Kidney (tissue), 14 donors: ENCODE data around the gene ANOS1. TPM values are rescaled to one million over a fixed set of nuclear protein-coding genes. Genes with fewer than 3 reads are reported as not detected.
"Not testable (repeated sequence)": the region's sequence is repeated elsewhere in the genome, so short reads cannot be mapped to it uniquely, and the experiment has no call there.

ENCODE experiments used
- DNase-seq, 5 donors: peaks; one replicate each; pipeline ENCODE4 v3.0.0-alpha.2; 2013 to 2020
- FAIRE-seq: peaks from 2 replicates; lab custom pipeline; 2012; peaks lifted over from hg19 to GRCh38; lab: Jason Lieb, UNC
- H3K27ac ChIP-seq, 2 donors: one replicate each; pipeline ENCODE4 v1.7.0; 2013; ENCODE audit warnings: low read depth in 2 of 2, low read length in 2 of 2, inconsistent platforms in 1 of 2
- H3K27me3 ChIP-seq: one replicate; pipeline ENCODE4 v1.7.1; 2013; ENCODE audit warnings: low read length, inconsistent platforms; ENCODE audit not compliant: control insufficient read depth, insufficient read depth
- H3K36me3 ChIP-seq, 3 donors: one replicate each; pipeline versions ENCODE4 v1.7.0 to v1.7.1; 2013; ENCODE audit warnings: low read length in 3 of 3, control low read depth in 1 of 3, inconsistent platforms in 1 of 3; ENCODE audit not compliant: insufficient read depth in 3 of 3, control insufficient read depth in 2 of 3
- H3K4me1 ChIP-seq, 3 donors: one replicate each; pipeline versions ENCODE4 v1.7.0 to v1.7.1; 2013; ENCODE audit warnings: low read length in 3 of 3, inconsistent platforms in 1 of 3, low read depth in 1 of 3; ENCODE audit not compliant: control insufficient read depth in 2 of 3, insufficient read depth in 2 of 3
- H3K4me3 ChIP-seq, 3 donors: one replicate each; pipeline versions ENCODE4 v1.7.0 to v1.8.1; 2013; ENCODE audit warnings: low read length in 3 of 3, control low read depth in 1 of 3, inconsistent platforms in 1 of 3
- H3K9ac ChIP-seq, 3 donors: one replicate each; pipeline versions ENCODE4 v1.7.0 to v1.7.1; 2013; ENCODE audit warnings: low read length in 3 of 3, control low read depth in 1 of 3, inconsistent platforms in 1 of 3
- H3K9me3 ChIP-seq, 3 donors: one replicate each; pipeline versions ENCODE4 v1.7.0 to v1.7.1; 2013; ENCODE audit warnings: low read length in 3 of 3, control low read depth in 1 of 3, inconsistent platforms in 1 of 3; ENCODE audit not compliant: control insufficient read depth in 2 of 3, insufficient read depth in 1 of 3
- intact Hi-C: fragments of 100-400 bp; cut with DNase I; formaldehyde crosslinking; loops from one replicate; pipeline ENCODE4 v1.11.1; 2022
- polyA plus RNA-seq: library from polyadenylated mRNA; stranded (reverse); fragments of 350-450 nt; fragmentation: Illumina TruSeq; extraction: RNeasy Lipid Tissue Mini Kit (QIAGEN cat#74804); gene quantifications from one replicate; pipeline ENCODE4 v1.2.3, GENCODE V29; 2014; ENCODE audit warnings: low read depth, low replicate concordance; ENCODE audit not compliant: insufficient read depth
- total RNA-seq: library from RNA; stranded (reverse); fragmentation: NEBNext Ultra II Directional; extraction: Animal tissue kit (Norgen Biotek cat#: 25700); gene quantifications from one replicate; pipeline ENCODE4 v1.2.1, GENCODE V29; 2021
- TF ChIP-seq, protein P1 (sequence below): IDR thresholded peaks from 3 replicates; pipeline ENCODE4 v1.5.1; 2012; ENCODE audit warnings: mild to moderate bottlenecking, moderate library complexity, borderline replicate concordance; ENCODE audit not compliant: insufficient read depth; ENCODE audit errors: extremely low read depth
- donor health status: control.
- donor health status: control.
- donor health status: control.
- donor health status: control.
- donor health status: control.
- donor health status: DM: yes; HTN: yes; CAD: no.
- donor health status: Normal renal cell carcinoma (clear cell type).

The ANOS1 gene
- total and polyA plus RNA-seq, 2 donors from 2014 or later: 0.69 to 2.3 TPM

GRCh38 chrX:8546715-8547114 is 185.2 kb downstream of the ANOS1 start:
- Histone ChIP-seq H3K9ac (no peak overlapping the region), H3K27ac (no peak overlapping the region), H3K27me3 (no peaks in the 10 kb centered on the region), H3K4me3 (no peak overlapping the region), H3K36me3 (no peaks in the 10 kb centered on the region), H3K4me1 (no peaks in the 10 kb centered on the region), H3K9me3 (no peaks in the 10 kb centered on the region)
- FAIRE-seq: no peak
- TF ChIP-seq, protein P1, sequence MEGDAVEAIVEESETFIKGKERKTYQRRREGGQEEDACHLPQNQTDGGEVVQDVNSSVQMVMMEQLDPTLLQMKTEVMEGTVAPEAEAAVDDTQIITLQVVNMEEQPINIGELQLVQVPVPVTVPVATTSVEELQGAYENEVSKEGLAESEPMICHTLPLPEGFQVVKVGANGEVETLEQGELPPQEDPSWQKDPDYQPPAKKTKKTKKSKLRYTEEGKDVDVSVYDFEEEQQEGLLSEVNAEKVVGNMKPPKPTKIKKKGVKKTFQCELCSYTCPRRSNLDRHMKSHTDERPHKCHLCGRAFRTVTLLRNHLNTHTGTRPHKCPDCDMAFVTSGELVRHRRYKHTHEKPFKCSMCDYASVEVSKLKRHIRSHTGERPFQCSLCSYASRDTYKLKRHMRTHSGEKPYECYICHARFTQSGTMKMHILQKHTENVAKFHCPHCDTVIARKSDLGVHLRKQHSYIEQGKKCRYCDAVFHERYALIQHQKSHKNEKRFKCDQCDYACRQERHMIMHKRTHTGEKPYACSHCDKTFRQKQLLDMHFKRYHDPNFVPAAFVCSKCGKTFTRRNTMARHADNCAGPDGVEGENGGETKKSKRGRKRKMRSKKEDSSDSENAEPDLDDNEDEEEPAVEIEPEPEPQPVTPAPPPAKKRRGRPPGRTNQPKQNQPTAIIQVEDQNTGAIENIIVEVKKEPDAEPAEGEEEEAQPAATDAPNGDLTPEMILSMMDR: no peak
- intact Hi-C loops: no loop called here
- no peak for DNase-seq

DNA sequence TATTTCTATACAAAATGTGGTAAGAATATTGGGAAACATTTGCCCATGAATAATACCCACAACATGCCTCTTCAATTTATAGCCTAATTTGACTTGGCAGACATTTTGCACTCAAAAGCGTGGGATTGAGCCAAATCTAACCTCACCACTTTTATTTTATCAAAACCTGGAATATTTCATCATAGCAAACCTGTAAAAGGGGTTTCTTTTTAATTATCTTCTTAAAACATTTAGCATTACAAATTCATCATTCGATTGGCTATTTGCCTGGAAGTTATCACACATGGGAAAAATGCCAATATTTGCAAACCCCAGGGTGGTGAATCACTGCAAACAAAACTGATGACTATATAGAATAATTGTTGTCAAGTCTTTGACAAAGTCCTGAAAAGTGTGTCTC is 211.1 kb downstream of the ANOS1 start:
- intact Hi-C loops: no loop called here
- TF ChIP-seq, protein P1: no peak
- no peak for FAIRE-seq

DNA sequence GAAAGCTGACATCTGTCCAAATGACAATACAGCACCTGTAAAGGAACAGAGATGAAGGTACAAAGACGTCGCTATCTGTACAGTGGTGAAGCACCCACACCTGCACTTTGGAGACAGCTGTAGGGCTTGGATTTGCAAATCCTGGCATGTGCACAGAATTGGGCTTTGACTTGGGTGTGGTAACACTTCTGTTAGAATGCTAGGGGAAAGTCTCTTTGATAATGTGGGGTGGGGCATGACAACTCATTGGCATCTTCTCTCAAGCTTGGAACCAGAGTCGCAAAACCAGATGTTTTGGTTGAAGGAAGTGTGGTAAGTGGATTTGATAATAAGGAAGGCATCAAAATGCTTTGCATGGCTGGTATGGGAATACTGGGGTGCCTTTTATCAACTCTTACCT is 211.8 kb downstream of the ANOS1 start:
- H3K4me1 ChIP-seq: no peaks in the 10 kb centered on the region
- H3K36me3 ChIP-seq: no peaks in the 10 kb centered on the region
- FAIRE-seq: no peak
- TF ChIP-seq, protein P1: no peak
- no peak for DNase-seq
- no peak overlapping the region for H3K27ac ChIP-seq
- H3K4me3 ChIP-seq: no peak overlapping the region
- H3K27me3 ChIP-seq: no peaks in the 10 kb centered on the region
- no peak overlapping the region for H3K9ac ChIP-seq
- H3K9me3 ChIP-seq: no peaks in the 10 kb centered on the region
- intact Hi-C loops: no loop called here

More for the DNA sequence above, 211.1 kb downstream of the ANOS1 start:
- DNase-seq: no peak
- H3K9ac ChIP-seq: no peak overlapping the region
- H3K4me3 ChIP-seq: no peak overlapping the region
- no peak overlapping the region for H3K27ac ChIP-seq
- no peaks in the 10 kb centered on the region for H3K9me3 ChIP-seq
- H3K4me1 ChIP-seq: no peaks in the 10 kb centered on the region
- no peaks in the 10 kb centered on the region for H3K36me3 ChIP-seq
- no peaks in the 10 kb centered on the region for H3K27me3 ChIP-seq

DNA sequence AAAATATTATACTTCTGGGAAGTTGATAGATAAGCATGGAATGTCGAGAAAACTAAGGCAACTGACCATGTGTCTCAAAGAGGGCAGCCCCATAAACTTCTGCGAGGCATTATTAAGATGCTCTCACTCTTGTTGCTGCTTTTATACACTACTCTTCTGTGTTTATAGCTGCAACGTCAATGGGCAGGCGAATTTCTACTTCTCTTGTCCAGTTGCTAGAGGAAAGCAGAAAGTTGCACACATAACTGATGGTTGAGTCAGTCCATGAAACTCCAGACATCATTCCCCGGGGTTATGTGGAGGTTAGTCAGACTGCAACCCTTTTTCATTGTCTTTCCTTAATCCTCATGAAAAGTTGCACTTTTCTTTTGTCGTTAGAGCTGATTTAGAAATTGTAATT is 227.5 kb downstream of the ANOS1 start:
- peak in 1 of 5 donors; percentile 1 for DNase-seq
- Histone ChIP-seq H3K4me3 (no peak overlapping the region), H3K36me3 (no peaks in the 10 kb centered on the region), H3K4me1 (no peaks in the 10 kb centered on the region), H3K27me3 (no peaks in the 10 kb centered on the region), H3K9ac (no peak overlapping the region), H3K27ac (no peak overlapping the region), H3K9me3 (no peaks in the 10 kb centered on the region)
- TF ChIP-seq, protein P1: no peak
- no peak for FAIRE-seq
- intact Hi-C loops: no loop called here

DNA sequence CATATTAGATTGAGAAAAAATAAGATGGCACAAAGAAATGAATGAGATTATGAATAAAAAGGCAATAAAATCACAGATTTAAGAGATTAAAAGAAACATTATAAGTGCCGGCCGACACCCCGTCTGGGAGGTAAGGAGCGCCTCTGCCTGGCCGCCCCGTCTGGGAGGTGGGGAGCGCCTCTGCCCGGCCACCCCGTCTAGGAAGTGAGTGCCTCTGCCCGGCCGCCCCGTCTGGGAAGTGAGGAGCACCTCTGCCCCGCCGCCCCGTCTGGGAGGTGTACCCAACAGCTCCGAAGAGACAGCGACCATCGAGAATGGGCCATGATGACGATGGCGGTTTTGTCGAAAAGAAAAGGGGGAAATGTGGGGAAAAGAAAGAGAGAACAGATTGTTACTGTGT is 229.8 kb downstream of the ANOS1 start:
- H3K36me3 ChIP-seq, DNase-seq, intact Hi-C loops, H3K9ac ChIP-seq, H3K4me1 ChIP-seq, H3K27me3 ChIP-seq, H3K4me3 ChIP-seq, H3K27ac ChIP-seq, FAIRE-seq, H3K9me3 ChIP-seq: not testable (repeated sequence)
